GM12865 (cell line): ENCODE measurements around the gene TNS3.

Experiments
- DNase-seq: peaks from one replicate; pipeline ENCODE4 v3.0.0; 2010; ENCODE audit warnings: low read depth
- H3K4me3 ChIP-seq: 2 replicates; pipeline ENCODE4 v1.5.1; 2011; ENCODE audit warnings: mild to moderate bottlenecking, low read depth, low read length, control low read depth
- CTCF ChIP-seq: IDR thresholded peaks from 2 replicates; pipeline ENCODE4 v1.5.1; 2011; ENCODE audit warnings: low read length, control low read depth, low read depth, inconsistent platforms; ENCODE audit not compliant: insufficient read depth; ENCODE audit errors: missing control alignments

Gene TNS3

GRCh38 chr7:47358944-47359588, 222.8 kb downstream of the TNS3 start:
- H3K4me3 ChIP-seq, result no peak overlapping the region
- DNase-seq, result no peak
- no peak for TF ChIP-seq CTCF

DNA sequence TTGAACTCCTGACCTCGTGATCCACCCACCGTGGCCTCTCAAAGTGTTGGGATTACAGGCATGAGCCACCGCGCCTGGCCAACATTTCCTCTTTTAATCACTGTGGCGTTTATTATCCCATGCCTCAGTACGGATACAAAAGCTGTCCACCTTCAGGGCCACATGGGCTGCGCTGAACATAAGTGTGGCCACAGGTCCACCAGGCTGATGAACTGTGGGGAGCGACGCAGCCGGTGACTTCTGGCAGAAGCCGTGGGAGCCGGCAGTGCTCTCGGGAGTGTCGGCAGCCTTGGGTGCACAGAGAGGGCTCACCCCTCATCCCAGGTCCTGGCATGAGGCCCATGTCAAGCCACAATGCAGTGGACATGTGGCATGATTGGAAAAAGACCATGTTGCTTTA, 223.6 kb downstream of the TNS3 start:
- no peak for DNase-seq
- TF ChIP-seq CTCF, result no peak
- no peak overlapping the region for H3K4me3 ChIP-seq

- no peak overlapping the region for H3K4me3 ChIP-seq
- TF ChIP-seq CTCF, result no peak
- DNase-seq, result peak; percentile 27
Observed at GRCh38 chr7:47357863-47358262, 224.0 kb downstream of the TNS3 start.

DNA sequence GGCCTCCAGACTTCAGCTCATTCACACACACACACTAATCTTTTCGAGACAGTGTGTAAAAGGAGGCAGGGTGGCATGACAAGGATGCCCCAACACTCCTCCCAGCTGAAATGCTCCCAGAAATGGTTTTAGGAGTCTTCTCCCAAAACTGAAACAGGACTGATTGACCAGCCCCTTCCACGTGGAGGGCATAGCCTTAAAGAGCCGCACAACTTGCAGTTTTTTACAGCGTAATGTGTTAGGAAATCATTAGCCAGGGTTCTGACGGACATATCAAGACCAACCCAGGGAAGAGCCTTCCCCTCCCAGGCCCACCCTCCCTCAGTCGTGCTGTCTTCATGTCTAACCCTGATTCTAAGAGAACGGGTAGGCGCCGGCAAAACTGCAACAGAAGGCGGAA, 224.6 kb downstream of the TNS3 start:
- TF ChIP-seq CTCF, result no peak
- DNase-seq, result no peak
- H3K4me3 ChIP-seq, result no peak overlapping the region

GRCh38 chr7:47356261-47356660, 225.7 kb downstream of the TNS3 start:
- DNase-seq, result no peak
- no peak for TF ChIP-seq CTCF
- H3K4me3 ChIP-seq, result no peak overlapping the region

DNA sequence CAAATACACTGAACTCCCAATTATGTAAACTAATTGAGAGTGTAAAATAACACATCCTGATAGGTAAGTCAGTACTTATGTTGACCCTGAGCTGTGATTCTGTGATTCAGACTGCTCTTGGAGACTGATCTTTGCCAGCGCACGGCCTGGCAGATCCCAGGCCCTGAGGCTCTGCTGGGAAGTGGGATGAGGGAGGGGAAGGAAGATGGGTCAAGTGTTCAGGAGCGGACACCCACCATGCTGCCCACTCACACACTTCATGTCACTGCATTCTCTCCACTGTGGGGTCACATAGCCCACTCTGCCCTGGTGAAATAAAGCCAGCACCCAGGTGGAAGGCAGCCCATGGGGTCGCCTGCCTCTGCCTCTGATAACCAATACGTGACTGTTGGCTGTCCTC, 226.2 kb downstream of the TNS3 start:
- H3K4me3 ChIP-seq, result no peak overlapping the region
- DNase-seq, result no peak
- no peak for TF ChIP-seq CTCF

GRCh38 chr7:47354831-47355541, 226.9 kb downstream of the TNS3 start:
- DNase-seq, result no peak
- H3K4me3 ChIP-seq, result no peak overlapping the region
- no peak for TF ChIP-seq CTCF
